CD4-positive, alpha-beta T cell treated with Interleukin-2 at 100 ng/mL for 4 hours (primary cell): ENCODE measurements around the gene EIF4G3.
"Not testable (repeated sequence)": the region's sequence is repeated elsewhere in the genome, so short reads cannot be mapped to it uniquely, and the experiment has no call there.

Source experiments
- DNase-seq: peaks from one replicate; pipeline ENCODE4 v3.0.0-alpha.2; 2020; ENCODE audit warnings: low spot score

The EIF4G3 gene

DNA sequence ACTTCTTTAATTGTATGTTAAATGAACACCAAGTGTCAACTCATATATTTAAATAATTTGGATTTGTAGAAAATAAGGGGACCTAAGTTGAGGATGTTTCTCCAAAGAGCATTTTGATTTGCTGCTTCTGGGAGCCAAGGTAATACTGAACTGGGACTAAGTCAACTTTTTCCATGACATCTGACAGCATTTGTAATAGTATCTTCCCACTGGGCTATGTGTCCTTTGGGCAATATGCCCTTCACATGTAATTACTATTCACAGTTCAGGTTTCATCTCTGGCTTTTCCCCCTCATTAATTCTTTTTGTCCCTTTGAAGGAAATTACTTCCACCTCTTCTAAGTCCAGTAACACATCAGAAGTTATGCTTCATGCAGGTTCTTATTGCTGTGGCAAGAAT is 352.9 kb downstream of the EIF4G3 start:
- DNase-seq = no peak

DNA sequence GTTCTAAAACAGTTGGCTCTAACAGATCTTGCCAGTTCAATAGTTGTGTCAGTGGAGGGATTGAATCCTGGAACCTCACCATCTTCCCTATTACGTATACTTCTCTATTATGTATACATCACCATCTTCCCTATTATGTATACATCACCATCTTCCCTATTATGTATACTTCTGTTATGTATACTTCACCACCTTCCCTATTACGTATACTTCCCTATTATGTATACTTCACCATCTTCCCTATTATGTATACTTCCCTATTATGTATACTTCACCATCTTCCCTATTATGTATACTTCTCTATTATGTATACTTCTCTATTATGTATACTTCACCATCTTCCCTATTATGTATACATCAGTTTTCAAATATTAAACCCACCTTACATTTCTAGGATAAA is 355.2 kb downstream of the EIF4G3 start:
- no peak for DNase-seq

DNA sequence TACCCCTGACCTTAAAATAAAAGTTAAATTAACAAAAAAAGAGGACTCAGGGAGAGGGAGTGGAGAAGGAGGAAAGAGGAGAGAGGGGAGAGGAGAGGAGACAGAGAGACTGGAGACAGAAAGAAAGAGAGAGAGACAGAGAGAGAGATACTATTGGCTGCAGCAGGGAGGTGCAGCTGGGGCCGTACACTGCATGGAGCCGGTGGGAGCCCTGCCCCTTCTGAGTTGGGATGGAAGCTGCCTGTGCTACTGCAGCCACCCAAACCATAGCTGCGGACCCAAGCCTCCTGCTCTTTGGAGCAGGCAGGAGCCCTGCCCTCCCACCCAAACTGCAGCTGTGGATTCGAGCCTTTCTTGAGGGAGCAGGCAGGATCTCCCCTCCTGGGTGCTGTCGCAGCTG is 356.9 kb downstream of the EIF4G3 start:
- DNase-seq = no peak

DNA sequence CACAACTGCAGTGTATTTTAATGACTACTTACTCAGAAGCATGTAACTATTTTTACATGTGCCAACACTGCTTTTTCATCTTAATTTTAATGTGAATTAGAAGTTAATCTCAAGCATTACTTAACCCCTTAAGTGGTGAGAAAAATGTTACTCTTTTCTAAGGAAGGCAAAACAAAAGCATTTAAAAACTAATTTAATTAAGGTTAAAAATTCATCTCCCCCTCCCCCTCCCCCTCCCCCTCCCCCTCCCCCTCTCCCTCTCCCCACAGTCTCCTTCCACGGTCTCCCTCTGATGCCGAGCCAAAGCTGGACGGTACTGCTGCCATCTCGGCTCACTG is 362.2 kb downstream of the EIF4G3 start:
- no peak for DNase-seq

DNA sequence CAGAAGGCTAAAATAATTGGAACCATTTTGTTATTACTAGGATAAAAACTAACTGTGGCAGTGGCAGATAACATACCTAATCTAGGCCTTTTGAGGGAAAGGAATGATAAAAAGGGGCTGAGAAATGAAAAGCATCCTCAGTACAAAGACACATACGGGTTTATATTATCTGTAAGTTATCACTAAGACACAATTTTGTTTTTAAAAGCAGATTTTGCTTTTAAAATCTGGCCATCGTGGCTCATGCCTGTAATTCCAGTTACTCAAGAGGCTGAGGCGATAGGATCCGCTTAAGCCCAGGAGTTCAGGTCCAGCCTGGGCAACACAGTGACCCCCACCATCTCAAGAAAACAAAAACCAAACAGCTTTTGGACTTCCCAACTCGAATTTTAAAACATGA is 364.8 kb downstream of the EIF4G3 start:
- DNase-seq = no peak

DNA sequence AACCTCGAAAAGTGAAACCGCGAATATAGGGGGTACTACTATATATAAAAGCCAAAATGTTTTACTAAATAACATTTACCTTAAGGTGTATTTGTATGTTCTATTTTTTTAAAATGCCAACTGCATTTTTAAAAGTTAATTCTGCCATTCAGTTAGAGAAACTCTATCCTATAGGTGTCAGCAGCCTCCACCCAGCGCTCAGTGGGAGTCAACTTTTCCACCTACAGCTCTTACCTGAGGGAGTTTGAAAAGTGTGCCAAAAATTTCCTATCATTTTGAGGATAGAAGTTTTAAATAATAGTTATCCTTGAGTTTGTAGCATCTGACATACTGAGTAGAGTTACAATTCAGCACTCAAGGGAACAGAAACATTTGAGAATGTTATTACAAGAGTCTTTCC is 383.5 kb downstream of the EIF4G3 start:
- no peak for DNase-seq

DNA sequence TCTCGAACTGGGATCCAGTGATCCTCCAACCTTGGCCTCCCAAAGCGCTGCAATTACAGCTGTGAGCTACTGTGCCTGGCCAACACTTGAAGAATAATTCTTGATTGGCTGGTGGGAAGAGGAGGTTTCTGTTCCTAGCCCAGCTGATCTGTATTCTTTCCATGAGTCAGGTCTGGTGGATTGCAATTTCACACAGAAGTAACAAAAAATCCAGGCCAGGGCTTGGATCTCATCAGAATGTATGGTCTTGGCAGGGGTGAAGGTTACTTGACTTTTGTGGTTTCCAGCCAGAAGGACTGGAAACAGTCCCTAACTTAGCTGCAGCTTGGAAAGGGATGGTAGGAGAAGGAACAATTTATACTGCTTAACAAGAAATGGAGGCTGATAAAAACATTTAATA is 384.5 kb downstream of the EIF4G3 start:
- DNase-seq = no peak

DNA sequence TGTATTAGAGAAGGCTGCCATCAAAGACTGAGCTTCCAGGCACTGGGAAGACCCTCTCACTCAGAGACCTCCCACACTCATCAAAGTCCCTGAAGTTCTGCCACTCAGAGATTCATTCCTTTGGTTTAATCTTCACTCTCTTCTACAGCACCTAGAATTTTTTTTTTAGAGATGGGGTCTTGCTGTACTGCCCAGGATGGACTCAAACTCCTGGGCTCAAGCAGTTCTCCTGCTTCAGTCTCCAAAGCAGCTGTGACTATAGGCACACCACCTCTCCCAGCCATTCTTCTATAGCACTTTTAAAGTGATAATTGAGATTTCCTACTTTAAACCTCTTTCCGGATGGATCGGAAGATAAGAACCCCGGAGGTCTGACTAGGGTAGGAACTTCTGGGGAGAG is 385.9 kb downstream of the EIF4G3 start:
- DNase-seq = no peak

DNA sequence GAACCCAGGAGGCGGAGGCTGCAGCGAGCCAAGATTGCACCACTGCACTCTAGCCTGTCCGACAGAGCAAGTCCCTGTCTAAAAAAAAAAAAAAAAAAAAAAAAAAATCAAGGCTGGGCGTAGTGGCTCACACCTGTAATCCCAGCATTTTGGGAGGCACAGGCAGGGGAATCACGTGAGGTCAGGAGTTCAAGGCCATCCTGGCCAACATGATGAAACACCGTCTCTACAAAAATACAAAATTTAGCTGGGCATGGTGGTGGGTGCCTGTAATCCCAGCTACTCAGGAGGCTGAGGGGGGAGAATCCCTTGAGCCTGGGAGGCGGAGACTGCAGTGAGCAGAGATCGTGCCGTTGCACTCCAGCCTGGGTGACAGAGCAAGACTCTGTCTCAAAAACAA is 387.1 kb downstream of the EIF4G3 start:
- DNase-seq = not testable (repeated sequence)

DNA sequence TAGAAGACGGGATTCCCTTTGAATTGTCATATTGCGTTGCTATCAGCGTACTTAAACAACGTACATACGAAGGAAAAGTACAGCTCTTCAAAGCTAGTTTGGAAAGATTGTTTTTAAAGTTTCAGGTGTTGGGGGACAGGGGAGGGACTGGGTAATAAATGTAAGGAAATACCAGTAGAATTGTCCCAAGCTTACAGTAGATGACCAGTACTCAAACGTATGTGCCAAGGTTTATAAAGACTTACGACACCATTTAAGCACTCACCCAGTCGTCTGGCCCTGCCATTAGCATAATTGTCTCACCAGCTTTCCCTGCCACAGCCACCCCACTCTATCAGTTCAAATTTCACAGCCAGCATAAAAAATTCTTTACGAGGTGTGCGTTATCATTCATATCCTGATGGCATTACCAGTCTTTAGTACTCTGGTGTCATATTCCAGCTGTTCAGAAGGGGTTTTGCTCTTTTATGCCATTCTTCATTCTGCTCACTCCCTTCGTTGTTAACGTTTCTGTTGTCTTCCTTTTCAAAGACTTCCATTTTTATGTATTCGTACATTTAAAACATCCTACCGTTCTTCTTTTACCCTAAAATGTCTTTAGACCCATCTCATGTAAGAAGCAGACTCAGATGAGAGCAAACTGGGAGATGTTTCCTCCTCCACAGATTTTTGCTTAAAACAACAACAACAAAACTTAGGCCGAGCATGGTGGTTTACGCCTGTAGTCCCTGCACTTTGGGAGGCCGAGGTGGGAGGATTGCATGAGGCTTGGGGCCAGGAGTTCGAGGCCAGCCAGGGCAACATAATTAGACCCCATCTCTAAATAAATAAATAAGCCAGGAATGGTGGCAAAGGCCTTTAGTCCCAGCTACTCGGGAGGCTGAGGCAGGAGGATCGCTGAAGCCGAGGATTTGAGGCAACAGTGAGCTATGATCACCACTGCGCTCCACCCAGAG is 388.6 kb downstream of the EIF4G3 start:
- DNase-seq = no peak

DNA sequence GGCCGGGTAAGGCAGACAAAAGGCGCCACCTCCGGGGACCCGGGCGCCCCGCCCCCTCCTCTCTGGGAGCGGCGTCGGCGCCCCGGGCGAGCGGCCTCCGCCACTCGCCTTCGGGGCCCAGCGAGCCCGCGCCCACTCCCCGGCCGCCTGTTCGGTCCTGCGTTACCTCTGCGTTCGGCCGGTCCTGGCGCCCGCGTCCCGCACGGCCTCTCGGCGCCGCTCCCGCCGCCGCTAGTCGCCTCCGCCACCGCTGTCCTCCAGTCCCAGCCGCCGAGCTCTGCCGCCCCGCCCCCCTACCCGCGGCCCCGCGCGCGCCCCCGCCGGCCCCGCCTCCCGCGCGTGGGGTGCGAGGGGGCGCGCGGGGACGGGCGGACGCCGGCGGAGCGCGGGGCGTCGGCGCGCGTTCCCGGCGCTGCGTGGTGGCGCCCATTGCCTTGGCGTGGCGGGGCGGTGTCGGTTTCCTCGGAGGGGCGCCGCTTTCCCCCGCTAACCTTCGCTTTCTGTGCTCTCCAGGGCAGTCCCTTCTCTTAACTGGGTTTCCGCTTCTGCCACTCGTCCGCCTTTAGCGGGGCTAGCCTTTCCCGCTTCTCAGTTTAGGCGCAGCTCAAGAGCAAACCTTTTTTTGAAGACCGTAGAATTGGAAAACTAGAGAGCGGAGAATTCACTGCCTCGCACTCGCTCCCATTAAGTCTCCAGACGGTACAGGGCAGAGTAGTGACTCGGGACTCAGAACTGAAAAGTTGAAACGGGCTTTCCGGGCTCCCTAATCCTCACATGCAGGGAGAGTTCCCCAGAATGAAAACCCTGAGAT is 389.5 kb downstream of the EIF4G3 start, which contains the start of gene HP1BP3:
Gene HP1BP3, minus strand, starts transcription at position 279 of the 811 bp plus-strand sequence. CDS start 6,867 bp downstream, outside the sequence.
- peak; percentile 89 for DNase-seq

DNA sequence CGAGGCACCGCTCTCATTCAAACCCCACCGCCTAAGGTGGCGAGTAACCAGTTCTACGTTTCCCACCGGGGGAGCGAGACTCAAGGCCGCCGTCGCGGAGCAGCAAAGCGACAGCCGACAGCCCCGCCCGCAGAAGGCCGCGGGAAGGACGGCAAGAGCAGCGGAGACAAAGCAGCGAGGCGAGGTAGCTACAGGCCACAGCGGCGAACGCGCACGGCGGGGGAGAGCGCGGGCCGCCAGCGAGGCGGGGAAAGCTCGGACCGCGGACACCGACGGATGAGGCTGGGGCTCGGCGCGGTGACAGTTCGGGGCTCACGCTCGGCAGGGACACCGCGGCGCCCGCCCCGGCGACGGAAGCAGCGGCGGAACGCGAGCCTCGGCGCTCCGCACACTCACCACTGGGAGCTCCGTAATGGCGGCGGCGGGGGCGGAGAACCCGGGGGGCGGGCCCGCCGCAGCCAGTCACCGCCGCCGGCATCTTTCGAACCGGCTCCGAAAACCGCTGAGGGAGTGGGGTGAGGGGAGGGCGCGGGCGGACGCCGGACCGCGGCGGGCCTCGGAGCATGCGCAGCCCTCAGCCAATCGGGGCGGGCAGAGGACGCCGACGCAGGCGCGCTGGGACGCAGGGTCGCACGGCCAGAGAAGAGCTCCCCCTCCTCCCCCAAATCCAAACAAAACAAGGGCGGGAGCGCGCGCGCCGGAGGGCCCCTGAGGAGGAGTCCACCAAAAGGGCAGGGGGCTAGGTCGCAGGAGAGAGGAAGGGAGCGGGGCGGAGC is 390.3 kb downstream of the EIF4G3 start:
- peak; percentile 96 for DNase-seq

DNA sequence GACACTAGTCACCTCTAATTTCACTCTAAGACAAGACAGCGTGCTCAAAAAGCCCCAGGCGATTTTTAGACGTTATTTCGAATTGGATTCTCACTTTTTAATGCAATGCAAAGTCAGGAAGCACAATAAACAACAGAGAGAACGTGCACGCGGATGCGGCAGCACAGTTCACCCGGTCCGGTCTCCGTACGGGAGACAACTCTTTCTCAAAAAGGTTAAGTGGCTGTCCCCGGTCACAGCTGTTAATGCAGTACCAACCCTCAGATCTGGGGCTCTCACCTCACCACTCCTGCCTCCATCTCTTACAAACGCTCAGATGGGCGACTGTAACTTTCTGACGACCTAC is 390.8 kb downstream of the EIF4G3 start:
- DNase-seq = no peak

DNA sequence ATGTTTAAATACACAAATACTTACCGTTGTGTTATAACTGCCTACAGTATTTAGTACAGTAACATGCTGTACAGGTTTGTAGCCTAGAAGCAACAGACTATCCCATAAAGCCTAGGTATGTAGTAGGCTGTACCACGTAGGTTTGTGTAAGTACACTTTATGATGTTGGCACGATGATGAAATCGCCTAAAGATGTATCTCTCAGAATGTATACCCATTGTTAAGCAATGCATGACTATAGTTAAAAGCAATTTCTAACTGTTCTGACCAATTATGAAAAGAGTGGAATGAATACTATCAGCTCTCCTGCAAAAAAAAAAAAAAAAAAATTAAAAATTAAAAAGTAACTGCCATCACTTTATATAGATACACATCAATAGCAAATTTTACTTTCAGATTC is 401.0 kb downstream of the EIF4G3 start:
- DNase-seq = no peak

DNA sequence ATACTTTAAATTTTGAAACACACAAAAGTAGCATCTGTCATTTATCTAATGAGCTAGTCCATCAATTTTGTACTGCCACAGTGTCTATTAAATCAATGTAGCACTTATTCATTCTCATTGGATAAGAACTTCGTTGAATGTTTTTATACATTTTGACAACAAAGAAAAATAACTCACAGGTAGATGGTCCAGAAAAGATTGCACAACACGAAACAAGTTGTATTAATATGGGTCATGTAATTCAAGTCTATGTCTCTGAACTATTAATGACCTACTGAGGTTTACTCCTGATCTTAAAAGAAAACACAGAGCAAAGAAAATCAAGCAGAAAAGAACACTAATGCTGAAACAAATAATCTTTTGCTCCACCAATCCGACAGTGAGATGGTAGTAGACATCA is 404.9 kb downstream of the EIF4G3 start:
- DNase-seq = no peak

DNA sequence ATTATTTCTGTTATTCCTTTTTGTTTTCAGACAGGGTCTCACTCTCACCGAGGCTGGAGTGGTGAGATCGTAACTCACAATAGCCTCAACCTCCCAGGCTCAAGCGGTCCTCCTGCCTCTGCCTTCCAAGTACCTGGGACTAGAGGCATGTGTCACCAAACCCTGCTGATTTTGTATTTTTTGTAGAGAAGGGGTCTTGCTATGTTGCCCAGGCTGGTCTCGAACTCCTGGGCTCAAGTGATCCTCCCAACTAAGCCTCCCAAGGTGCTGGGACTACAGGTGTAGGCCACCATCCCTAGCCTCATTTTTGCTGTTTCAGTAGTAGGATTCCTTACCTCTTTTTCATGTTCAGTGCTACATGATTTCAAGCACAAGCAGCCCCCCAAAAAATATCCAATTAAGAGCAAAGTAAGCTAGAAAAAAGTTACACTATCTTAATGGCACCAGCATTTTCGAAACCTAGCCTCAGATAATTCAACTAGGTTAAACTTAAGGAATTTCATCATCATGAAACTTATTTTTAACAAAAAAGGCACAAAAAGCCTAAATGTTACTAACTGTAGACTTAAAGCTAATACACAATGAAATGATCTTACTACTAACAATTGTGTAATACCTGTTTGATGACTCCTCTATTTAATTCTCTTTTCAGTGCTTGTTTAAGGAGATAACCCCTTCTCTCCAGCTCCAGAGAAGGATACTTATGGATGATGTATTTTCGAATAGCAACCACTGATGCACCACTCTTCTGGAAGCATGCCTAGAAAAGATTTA is 406.2 kb downstream of the EIF4G3 start:
- DNase-seq = no peak

DNA sequence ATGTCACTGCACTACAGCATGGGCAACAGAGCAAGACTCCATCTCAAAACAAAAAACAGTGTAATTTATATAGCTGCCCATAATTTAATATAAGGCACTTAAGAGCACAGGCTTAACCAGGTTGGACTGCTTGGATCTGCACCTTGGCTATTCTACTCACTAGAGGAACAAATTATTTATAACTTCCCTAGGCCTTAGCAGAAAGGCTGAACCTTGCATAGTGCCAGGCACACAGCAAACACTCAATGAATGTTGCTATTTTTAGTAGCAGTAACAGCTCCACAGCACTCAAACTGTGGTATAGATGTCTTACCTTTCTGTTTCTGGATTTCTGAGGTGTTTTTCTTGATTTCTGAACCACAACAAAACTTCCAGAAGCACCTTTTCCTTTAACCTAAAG is 409.4 kb downstream of the EIF4G3 start:
- no peak for DNase-seq

DNA sequence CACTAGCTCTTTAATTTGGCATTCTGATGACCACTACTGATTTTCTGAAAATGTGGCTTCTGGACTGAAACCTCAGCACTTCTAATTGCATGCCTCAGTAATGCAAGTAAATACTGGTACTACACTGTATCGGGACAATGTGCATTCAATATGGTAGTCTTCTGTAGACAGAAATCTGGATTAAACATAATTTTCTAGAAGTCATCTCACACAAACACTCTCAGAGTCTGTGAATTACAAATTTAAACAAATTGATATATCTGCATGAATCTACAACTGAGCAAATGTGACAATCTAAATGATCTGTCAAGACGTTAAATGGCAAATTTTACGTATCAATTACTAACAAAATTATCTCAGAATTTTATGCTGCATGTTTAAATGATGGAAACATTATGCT is 413.3 kb downstream of the EIF4G3 start:
- no peak for DNase-seq

DNA sequence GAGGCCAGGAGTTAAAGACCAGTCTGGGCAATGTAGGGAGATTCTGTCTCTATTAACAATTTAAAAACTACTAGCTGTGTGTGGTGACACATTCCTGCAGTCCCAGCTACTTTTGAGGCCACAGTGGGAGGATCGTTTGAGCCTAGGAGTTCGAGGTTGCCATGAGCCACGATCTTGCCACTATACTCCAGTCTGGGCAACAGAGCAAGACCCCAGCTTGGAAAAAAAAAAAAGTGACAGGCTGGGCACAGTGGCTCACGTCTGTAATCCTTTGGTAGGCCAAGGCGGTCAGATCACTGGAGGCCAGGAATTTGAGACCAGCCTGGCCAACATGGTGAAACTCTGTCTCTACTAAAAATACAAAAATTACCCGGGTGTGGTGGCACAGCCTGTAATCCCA is 416.4 kb downstream of the EIF4G3 start:
- DNase-seq = no peak
